HG03139 (cell line): ENCODE results near the gene RNF166.

Experiments used
- ATAC-seq: cut with Tn5 transposase; IDR thresholded peaks from one replicate; pipeline ENCODE4 v1.9.1; 2021; ENCODE audit not compliant: unreplicated experiment

The RNF166 gene, protein sequence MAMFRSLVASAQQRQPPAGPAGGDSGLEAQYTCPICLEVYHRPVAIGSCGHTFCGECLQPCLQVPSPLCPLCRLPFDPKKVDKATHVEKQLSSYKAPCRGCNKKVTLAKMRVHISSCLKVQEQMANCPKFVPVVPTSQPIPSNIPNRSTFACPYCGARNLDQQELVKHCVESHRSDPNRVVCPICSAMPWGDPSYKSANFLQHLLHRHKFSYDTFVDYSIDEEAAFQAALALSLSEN

DNA sequence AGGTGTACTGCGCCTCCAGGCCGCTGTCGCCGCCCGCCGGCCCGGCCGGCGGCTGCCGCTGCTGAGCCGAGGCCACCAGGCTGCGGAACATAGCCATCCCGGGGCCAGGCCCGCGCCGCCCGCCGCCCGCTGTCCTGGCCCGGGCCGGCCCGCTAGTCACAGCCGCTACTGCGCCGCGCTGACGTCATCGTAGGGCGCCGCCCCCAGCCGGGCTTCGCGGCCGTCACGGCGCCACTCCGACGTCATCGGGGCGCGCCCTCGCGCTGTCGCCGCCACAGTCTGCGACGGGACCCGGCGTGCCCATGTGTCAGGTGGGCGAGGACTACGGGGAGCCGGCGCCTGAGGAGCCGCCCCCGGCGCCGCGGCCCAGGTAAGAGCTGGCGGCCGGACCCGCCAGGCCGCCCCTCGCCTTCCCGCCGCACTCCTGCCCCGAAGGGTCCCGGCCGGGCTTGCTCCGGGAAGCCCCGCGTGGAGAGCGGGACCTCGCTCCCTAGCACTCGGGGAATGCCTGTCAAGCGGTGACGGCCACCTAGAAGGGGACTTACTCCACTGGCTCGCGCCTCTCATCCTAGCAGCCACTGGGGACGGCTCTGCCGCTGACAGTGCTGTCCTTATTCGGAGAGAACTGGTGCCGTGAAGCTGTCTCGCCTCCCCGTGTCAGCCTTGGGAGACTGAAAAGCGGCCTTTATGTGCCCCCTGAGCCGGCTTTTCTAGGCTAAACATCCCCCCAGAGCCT lies at the start of gene RNF166, which contains the start of gene CTU2:
TSS of gene RNF166 (minus strand) at position 180 of the 736 bp plus-strand sequence. CDS start at position 97, 83 bp downstream.
TSS of gene CTU2 (plus strand) at position 275 of the 736 bp plus-strand sequence. CDS start at position 303, 28 bp downstream.
- ATAC-seq: peak; percentile 53

DNA sequence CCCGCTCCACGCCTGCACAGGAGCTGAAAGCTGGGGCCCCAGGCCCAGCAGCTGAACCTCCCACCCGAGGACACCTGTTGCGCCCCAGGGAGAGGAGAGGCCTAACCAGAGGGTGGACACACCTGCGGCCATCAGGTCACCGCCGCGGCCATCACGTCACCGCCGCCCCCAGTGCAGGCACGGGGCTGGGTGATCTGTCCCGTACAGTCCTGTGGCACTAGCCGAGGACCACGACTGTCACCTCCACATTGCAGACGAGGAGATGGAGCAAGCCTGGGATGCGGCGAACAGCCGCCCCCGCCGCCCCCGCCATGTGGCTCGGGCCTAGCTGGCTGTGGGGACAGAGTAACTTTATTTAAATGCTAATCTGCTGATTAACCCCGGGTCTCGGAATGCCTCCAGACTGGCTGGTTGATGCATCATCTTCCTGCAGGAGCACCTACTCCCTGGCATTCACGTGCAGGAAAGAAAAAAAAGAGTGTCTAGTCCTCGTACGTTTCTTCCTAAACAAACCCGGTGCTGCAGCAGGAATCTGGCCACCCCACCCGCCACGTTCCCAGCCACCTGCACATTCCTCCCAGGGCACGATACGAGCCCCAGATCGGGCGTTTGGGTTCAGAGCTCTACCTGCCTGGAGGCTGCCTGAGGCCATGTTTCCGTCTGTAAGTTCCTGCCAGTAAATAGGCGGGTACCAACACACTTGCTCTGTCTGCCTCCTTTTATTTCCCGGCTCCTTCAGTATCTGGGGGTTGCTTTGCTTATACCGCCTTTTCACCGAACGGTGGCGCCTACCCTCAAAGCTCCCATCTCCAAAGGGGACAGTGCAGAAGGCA lies 48.9 kb upstream of the RNF166 start:
- ATAC-seq: no peak

DNA sequence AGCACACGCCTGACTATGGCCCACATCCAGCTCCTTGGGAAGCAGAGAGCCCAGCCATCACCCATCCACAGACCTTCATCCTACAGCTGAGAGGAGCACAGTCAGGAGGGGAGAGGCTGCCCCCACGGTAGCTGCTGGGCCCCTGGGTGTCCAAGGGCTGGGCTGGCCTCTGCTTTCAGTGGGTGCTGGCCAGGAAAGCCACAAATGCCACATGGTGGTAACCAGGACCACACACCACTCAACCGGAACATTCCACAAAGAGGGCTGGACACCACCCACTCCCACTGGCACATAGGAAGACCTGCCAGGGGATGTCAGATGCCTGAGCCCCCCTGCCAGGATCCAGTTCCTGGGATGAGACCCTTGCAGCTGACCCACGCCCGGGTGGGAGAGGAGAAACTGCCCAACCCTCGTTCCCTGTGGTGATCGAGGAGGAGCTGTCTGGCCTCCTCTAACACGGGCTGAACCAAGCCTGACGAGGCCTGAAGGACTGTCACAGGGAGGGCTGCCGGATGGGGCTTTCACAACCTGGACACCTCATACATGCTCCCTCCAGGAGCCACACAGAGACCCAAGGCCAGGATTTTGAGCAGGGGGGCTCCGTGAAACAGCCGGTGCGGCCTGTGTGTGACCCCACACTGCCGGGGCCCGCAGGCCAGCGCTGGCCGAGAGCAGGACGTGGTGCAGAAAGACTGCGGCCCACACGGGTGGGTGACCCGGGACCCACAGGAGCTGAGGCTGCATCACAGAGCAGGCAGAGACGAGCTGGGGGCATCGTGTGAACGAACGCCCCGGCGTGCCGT lies 48.1 kb upstream of the RNF166 start:
- no peak for ATAC-seq

DNA sequence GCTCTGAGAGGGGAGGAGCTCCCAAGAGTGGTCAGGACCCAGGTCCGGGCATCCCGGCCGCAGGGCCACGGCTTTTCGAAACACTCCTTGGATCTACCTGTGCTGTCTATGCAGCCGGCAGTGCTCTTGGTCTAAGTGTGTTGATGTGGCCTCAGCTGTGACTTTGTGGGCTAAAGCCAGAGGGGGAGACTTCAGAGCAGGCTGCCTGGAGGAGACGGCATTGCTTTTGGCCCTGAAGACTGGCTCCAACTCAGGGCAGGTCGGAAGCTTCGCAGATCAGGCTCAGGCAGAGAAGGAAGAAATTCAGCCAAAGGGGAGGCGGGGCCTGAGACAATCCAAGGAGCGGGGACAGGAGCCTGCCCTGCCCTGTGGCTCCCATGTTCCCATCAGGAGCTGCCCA lies 47.4 kb upstream of the RNF166 start:
- ATAC-seq: no peak

DNA sequence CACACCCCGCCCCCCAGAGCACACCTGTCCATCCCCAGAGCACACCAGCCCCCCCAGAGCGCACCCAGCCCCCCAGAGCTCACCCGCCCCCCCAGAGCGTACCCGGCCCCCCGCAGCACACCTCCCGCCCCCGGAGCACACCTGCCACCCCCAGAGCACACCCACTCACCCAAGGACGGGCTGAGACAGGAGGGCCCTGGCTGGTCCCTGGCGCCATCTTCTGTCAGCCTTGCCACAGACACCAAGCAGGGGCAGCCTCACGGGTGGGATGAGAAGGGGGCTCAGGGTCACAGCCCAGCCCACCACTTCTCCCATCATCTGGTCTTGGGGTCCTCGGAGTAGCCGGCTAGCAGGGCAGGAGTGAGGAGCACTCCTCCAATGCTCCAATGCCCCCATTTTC lies 47.0 kb upstream of the RNF166 start:
- ATAC-seq: no peak

DNA sequence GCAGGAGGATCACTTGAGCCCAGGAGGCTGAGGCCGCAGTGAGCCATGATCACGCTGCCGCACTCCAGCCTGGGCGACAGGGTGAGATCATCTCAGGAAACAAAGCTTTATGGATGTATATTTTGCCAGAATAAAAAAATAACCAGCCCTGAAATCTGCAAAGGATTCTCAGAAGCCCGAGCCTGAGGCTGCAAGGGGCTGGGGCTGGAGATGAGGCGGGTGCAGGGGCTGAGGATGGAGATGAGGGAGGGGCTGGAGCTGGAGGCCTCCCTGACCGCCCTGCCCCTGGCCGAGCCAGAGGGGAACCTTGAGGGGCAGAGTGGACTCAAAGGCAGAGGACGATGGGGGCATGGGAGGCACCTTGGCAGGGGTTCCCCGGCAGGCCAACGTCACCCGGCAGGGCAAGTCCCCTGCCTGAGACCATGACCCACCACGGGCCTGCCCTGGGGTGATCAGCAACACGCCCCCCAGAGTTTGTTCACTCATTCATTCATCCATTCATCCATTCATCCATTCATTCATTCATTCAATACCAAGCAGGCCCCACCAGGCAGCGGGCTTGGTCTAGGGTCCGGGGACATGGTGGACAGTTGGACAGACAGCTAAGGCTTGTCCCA lies 46.3 kb upstream of the RNF166 start:
- no peak for ATAC-seq

DNA sequence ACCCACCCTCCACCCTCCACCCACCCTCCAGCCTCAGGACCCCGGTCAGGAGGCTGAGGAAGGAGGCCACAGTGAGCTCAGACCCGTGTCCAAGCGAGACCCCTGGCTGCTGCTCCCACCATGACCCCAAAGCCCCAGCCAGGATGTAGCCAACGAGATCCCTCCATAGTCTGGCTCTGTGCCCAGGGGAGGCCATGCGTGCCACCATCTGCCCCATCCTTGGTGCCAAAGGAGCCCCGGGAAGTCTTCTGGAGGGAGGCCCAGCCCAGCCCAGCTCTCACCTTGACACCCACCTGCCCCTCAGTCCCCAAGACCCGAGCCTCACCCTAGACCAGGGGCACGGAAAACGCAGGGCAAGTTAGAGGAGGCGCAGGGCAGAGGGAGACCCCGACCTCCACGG lies 44.6 kb upstream of the RNF166 start:
- ATAC-seq: no peak

DNA sequence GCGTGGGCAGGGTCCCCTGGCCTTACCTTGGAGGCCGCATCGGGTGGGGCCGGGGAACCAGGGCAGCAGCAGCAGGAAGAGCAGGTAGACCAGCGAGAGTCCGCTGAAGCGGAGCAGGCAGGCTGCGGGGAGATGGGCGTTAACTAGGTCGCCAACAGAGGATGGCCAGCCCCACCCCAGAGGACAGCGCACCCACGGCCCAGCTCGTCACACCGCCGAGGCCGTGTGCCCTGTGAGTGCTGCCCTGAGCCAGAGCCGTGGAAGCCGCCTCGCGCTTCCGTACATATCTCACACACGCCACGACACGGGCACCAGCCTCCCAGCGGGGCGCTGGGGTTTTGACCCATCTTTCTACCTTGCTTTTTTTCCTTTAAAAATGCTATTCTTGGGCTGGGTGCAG lies 43.1 kb upstream of the RNF166 start:
- no peak for ATAC-seq

DNA sequence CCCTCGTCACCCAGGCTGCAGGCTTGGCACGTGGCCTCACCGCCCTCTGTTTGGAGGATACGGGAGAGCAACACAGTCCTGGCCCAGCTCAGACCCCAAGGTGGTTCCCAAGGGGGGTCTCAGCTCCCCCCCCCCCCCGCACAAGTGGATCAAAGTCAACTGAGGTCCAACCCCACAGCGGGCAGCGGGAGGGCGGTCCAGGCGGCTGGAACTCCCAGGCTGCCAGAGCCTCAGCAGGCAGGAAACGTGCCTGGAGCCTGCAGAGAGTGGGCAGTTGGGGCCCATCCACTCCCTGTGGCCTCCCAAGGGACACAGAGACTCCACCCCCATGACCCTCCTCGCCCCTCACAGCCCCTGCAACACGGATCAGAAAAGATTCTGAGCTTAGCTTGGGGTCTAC lies 42.2 kb upstream of the RNF166 start:
- no peak for ATAC-seq

DNA sequence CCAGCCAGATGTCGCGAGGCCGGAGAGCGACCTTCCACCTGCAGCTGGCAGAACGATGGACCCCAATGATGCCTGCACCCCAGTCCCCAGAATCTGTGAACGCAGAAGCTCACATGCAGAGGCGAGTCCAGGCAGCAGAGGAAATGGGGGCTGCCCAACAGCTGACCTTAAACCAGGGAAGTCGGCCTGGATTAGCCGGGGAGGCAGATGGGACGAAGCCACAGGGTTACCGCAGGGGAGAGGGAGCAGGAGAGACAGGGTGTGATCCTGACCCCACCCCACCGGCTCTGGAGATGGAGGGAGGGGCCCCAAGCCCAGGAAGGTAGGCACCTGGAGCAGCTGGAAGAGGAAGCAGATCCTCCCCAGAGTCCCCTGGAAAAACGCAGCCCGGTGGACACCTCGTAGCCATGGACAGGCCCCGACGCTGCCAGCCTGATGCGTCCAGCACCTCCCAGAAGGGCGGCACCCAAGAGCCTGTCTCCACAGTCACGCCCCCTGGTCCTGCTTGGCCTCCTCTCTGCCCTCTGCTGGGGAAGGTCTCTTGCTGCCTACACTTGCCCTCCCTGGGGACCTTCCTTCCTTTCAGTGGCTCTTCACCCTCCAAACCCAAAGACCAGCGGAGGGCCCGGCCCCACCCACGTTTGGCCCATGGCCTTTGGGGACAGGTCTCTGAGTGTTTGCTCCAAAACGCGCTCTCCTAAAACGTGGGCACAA lies 41.5 kb upstream of the RNF166 start:
- no peak for ATAC-seq

DNA sequence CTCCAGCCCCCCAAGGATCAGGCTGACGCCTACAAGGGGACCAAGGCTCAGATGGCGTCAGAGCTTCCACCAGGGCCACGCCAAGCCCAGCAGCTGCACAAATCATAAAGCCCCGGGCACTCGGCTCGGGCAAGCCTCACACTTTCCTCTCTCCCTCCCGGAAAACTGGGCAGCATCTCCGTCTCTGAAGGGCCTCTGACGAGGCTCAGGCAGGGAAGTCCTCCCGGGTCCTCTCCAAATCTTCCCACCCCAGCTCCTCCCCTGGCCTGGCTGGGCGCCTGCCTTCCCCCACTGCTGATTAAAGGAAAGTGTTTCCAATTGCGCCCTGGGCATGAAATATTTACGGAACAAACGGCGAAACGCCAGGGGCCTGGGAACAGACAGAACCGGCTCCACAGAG lies 40.3 kb upstream of the RNF166 start:
- no peak for ATAC-seq

DNA sequence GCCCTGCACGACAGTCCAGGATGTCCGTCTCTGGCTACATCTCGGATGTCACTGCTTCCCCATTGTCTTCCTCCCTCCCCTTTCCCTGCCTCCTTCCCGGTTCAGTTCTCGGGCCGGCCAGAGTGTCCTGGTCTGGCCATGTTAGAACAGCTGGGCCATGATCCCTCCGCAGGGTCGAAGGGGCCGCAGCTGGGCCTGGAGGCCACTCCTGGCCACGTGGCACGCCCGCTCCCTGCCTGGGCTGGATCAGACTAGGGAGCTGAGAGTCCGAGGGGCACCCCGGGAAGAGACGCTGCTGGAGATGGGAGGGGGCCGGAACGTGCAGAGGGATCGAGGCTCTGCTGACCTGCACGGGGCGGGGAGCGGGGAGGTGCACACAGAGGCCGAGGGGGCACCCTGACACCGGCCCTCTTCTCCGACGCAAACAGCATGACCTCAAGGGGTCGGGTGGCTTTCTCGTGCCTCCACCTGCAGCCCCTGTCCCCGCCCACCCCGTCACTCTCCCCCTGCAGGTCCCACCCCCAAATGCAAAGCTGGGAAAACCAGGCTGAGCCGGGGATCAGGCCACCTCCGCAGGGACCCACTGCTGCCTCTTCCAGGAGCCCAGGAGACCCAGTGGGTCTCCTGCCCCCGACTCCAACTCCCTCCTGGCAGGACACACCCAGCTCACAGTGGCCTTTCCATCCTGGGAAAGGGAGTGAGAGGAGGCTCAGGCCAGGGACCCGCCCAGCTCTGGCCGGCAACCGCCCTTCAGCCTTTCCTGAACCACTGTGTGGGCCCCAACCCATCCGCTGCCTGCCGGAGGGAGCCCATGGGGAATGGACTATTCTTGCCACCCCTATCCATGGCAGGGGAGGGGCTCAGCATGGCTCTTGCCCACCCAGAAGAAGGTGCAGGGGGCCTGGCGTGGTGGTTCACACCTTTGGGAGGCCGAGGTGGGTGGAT lies 38.6 kb upstream of the RNF166 start:
- ATAC-seq: no peak

DNA sequence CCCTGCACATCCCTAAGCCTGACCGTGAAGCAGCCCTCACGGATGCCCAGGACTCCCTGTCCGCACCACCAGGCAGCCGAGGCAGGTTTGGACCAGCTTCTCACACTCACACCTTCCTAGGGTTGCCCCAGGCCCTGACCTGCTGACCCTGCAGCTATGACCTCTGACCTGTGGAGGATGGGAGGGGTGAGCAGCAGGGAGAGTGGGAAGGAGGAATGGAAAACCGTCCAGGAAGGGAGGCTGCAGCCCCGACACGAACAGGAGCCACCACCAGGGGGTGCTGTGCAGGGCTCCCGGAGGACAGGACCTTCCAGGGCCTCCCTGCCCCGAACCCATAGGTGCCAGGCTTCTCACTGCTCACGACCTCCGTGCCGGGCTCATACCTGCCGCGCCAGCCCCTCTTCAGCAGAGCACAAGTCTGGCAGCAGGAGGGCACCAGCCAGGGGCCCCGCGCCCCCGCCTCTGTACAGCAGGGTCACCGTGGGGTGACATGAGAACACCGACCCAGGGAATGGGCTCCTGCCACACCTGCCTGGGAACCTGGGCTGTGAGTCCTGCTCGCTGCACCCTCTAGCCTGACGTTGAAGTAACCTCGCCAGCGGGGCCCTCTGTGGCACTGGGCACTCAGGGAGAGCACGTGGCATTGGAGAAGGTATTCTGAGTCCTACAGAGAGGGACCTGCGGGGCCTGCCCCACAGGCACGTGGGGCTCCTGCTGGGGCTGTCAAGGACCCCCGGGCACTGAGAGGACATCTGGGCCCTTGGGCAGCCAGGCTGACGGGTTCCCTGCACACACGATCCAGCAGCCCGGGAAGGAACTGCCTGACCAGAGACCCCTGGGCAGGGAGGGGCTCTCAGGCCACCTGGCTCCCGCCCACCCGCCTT lies 37.7 kb upstream of the RNF166 start:
- ATAC-seq: no peak

DNA sequence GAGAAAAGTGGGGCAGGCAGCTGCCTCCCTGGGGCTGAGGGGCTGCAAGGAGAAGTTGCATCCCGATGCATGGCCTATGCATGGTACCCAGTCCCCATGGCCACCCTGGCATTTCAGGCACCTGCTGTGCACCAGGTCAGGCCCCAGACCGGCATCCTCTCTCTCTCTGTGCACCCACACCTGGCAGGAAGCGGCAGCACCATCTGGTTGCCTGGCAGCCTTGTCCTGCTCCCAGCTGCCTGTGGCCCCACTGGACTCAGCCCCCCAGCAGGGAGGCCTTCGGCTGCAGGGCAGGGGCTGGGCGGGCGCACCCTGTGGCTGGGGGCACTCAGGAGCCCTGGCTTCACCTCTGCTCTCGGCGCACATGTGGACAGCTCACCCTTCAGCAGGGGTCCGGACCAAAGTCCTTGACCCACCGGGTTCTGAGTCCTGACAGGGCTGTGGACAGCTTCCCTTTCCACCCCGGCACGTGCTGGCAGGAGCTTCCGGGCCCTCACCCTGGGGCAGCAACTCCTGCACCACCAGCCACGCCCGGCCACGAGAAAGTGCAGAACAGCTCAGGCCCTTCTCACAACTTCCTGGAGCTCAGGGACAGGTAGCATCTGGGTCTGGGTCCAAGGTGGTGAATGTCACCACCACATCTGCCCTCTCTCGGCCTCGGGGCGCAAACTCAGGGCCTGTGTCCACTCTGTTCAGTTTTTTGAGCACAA lies 36.8 kb upstream of the RNF166 start:
- no peak for ATAC-seq

DNA sequence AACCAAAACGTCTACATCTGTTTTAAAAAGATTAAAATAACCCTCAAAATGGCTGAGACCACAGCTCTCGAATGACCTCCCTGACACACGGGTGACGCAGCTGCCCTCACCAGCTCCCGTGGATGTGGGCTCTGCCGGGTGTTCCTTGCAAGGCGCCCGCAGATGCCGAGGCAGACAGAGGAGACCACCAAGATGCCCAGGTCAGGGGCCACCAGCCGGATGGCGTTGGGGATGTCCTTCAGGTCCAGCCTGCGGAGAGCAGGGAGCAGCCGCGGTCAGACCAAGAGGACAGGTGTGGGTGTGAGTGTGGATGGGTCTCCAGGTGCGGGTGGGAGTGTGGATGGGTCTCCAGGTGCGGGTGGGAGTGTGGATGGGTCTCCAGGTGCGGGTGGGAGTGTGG lies 35.2 kb upstream of the RNF166 start:
- no peak for ATAC-seq

DNA sequence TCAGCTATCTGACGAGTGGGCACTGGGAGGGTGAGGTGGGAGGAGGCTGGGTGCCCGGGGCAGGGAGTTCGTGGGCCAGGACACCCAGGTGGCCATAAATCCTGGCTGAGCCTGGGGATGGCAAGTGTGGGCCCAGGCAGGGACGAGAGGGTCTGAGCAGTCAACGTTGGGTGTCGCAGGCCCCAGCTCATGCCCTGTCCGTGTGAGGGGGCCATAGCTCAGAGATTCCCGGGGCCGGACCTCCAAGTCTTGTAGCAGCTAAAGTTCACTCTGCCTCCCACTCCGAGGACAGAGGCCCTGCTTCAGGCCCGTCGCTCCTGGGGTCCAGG lies 34.5 kb upstream of the RNF166 start:
- no peak for ATAC-seq

DNA sequence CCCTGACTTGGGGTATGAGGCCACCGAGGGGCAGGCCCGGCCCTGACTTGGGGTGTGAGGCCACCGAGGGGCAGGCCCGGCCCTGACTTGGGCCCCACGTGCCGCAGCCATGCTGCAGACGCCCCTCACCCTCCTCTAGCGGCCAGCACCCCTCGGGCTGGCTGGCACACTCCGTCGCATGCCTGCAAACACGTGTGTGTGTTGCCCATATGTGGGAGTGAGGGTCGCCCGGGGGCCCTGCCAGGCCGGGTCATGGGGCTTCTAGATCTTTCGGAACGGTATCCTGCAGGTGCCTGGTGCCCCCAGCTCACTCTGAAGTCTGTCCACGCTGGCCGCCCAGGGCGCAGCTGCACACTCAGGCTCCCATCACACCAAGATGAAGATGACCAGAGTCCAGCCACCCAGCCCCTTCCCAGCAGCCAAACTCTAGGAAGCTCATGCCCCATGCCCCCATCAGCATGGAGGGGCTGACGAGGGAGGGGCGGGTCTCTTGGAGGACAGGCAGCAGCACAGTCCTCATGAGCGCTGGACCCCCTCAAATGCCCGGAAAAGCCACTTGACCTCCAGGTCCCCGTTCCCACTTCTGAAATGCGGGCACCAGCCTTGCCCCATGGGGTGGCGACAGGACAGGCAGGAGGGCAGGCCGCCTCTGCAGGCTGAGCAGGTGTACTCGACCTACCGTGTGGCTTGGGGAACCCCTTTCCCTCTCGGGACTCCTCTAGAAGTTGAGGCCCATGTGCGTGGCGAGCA lies 33.9 kb upstream of the RNF166 start:
- no peak for ATAC-seq
